Stimulated activated naive CD8-positive, alpha-beta T cell treated with anti-CD3 and anti-CD28 coated beads, Interleukin-15, Interleukin-2, amounts not matched to agents 100 U/mL and 50 U/mL, for 24 hours (primary cell): ENCODE results near the gene ZMYND8.
"Not testable (repeated sequence)": the region's sequence is repeated elsewhere in the genome, so short reads cannot be mapped to it uniquely, and the experiment has no call there.

ENCODE experiments used
- ATAC-seq: fragments of 150-1000 bp; cut with Tn5 transposase; one replicate; pipeline ENCODE4 v1.10.0; 2021
- DNase-seq: peaks from one replicate; pipeline ENCODE4 v3.0.0; 2021

ZMYND8 gene

GRCh38 chr20:47356526-47357295 lies at the start of gene ZMYND8:
TSS of gene ZMYND8 (minus strand) at chr20:47356699. CDS start at chr20:47356670, 29 bp downstream.
- peak; percentile 81 for ATAC-seq
- DNase-seq, result peak; percentile 89

DNA sequence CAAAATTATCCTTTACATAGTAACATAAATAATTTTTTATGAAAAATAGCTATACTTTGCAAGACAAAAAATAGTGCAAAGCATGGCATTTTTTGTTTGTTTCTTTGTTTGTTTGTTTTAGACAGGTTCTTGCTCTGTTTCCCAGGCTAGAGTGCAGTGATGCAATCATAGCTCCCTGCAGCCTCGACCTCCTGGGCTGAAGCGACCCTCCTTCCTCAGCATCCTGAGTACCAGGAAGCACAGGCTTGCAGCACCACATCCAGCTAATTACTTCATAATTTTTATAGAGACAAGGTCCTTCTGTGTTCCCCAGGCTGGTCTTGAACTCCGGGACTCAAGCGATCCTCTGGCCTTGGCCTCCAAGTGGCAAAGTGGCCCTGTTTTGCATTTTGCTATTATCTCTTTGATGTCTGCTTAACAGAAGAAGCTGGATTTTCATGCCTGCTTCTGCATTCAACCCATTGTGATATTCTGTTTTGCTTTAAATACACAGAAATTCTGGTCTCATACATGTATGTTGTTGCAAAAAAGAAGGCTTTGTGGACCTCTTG lies 49.4 kb upstream of the ZMYND8 start:
- no peak for ATAC-seq
- no peak for DNase-seq

GRCh38 chr20:47400685-47401084 lies 44.2 kb upstream of the ZMYND8 start:
- ATAC-seq, result no peak
- no peak for DNase-seq

- ATAC-seq, result no peak
- no peak for DNase-seq
These were observed 41.3 kb upstream of the ZMYND8 start for GRCh38 chr20:47397652-47398301.

DNA sequence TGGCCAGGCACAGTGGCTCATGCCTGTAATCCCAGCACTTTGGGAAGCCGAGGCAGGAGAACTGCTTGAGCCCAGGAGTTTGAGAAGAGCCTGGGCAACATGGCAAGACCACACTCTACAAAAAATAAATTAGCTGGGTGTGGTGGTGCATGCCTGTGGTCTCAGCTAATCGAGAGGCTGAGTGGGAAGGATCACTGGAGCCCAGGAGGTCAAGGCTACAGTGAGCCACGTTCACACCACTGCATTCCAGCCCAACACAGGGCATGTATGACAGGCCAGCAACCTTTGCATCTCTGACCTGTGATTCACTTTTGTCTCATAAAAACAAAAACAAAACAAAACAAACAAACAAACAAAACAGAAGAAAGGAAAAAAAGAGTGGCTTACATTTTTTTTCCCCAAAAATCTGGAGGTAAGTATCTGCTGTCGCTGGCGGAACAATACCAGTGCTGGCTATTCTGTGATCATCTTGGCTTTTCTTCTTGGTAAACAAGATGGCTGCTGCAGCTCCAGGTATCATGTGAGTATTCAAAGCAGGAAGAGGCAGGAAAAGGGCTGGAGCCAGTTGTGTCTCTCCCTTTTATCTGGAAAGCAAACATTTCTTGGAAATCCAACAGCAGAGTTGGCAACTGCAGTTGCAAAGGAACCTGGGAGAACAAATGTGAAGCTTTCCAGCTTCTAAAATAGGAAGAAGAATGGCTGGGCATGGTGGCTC lies 40.4 kb upstream of the ZMYND8 start:
- ATAC-seq, result no peak
- DNase-seq, result no peak

DNA sequence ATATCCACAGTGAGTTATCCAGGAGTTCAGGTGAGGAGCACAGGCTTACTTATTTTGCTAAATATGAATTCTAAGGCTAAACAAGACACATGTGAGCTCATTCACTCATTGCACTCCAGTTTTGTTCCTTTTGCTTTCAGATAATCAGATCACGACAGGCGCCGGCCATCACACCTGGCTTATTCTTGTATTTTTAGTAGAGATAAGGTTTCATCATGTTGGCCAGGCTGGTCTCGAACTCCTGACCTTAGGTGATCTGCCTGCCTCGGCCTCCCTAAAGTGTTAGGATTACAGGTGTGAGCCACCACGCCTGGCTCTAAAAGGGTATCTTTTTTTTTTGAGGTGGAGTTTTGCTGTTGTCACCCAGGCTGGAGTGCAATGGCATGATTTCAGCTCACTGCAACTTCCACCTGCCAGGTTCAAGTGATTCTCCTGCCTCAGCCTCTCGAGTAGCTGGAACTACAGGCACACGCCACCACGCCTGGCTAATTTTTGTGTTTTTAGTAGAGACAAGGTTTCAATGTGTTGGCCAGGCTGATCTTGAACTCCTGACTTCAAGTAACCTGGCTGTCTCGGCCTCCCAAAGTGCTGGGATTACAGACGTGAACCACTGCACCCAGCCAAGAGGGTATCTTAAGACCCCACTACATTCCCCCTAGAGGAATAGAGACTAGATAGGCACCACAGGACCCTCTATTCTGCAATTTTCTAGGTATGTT lies 37.5 kb upstream of the ZMYND8 start:
- ATAC-seq, DNase-seq: not testable (repeated sequence)

DNA sequence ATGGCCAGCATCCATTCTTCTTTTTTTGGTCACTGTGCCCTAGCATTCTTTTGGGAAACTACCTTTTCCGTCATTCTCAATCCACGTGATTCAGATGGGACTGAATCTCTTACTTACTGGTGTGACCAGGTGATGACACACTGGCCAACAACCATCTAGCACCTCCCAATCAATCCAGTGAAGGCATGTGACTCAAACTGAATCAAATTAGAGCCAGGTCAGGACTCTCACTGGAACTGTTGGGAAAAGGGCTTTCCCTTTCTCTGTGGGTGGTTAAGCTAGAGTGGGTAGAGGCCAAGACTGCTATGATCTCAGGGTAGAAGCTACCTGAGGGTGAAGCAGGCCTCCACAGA lies 36.2 kb upstream of the ZMYND8 start:
- DNase-seq (no peak), ATAC-seq (no peak)

DNA sequence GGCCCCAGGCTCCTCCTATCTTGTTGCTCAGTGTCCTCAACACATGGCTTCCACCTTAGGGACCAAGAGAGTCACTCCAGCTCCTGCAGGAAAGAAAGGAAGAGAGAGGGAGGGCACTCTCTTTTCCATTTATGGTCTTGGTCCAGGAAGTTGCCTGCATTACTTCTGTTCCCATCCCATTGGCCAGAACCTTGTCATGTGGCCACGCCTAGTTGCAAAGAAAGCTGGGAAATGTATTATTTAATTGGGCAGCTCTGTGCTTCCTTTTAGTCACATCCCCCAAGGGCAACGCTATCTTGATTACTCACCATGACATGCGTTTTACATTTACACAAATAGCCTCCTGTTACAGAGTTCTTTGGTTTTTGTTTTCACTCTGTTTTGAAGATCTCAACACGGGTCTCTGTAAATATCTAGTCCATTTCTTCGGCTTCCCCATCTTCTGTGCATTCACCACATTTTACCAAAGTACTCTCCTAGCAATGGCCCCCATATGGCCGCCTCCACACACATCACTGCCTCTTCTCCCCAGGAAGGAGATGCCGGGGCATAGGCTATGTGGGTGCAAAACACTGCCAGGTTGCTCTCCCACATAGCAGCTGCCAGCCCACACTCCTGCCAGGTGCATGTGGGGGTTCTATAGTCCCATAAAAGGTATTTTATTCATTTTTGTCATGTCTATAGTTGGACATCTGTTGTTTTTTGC lies 35.7 kb upstream of the ZMYND8 start:
- ATAC-seq (peak; percentile 78), DNase-seq (peak; percentile 18)

GRCh38 chr20:47391276-47392010 lies 34.9 kb upstream of the ZMYND8 start:
- no peak for ATAC-seq
- DNase-seq, result no peak

DNA sequence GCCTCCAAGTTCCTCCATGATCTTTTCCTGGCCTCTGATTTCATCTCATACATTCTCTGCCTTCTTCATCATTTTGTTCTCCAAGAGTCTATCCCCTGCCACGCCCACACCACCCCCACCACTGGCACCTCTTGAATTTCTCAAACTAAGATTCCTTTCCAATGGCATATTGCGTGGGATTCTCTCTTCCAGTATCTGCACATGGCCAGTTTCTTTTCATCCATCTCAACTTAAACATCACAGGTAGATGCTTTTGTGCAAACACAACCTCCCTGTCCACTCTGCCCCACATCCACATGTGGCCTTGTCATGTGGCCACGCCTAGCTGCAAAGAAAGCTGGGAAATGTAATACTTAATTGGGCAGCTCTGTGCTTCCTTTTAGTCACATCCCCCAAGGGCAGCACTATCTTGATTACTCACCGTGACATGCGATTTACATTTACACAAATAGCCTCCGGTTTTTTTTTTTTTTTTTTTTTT lies 33.4 kb upstream of the ZMYND8 start:
- ATAC-seq (no peak), DNase-seq (no peak)

- ATAC-seq, DNase-seq: not testable (repeated sequence)
These were observed 29.5 kb upstream of the ZMYND8 start for GRCh38 chr20:47385968-47386367.

- peak; percentile 12 for ATAC-seq
- no peak for DNase-seq
These were observed 26.4 kb upstream of the ZMYND8 start for GRCh38 chr20:47382746-47383415.

- DNase-seq (no peak), ATAC-seq (peak; percentile 81)
These were observed 24.0 kb upstream of the ZMYND8 start for GRCh38 chr20:47380481-47380880.

- no peak for ATAC-seq
- no peak for DNase-seq
These were observed 23.1 kb upstream of the ZMYND8 start for GRCh38 chr20:47379433-47380150.

DNA sequence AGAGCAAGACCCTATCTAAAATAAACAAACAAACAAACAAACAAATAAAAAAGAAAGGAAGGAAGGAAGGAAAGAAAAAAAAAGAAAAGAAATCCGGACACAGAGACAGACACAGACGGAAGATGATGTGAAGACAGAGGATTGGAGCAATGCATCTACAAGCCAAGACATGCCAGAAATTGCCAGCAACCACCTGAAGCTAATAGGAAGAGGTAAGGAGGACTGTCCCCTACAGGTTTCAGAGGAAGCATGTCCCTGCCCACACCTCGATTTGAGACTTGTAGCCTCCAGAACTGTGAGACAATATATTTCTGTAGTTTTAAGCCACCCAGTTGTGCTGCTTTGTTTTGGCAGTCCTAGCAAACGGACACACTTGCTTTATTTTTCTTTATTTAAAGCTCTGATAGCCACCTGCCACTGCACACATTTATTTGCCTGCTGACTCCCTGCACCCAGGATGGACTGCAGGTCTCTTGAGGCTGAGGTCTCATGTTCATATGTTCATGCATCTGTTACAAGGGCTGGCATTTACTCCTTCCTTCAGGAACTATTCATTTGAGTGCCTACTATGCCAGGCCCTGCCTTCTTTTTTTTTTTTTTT lies 20.7 kb upstream of the ZMYND8 start:
- ATAC-seq, result no peak

DNA sequence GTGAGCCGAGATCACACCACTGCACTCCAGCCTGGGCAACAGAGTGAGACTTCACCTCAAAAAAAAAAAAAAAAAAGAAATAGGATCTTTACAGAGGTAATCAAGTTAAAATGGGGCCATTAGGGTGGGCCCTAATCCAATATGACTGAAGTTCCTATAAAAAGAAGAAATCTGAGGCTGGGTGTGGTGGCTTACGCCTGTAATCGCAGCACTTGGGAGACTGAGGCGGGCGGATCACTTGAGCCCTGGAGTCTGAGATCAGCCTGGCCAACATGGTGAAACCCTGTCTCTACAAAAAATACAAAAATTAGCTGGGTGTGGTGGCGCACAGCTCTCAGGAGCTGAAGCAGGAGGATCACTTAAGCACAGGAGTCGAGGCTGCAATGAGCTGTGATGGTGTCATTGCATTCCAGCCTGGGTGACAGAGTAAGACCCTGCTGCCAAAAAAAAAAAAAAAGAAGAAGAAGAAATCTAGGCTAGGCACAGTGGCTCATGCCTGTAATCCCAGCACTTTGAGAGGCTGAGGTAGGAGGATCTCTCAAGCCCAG lies 19.7 kb upstream of the ZMYND8 start:
- not testable (repeated sequence) for DNase-seq, ATAC-seq

More for the DNA sequence above, 20.7 kb upstream of the ZMYND8 start:
- DNase-seq, result no peak

DNA sequence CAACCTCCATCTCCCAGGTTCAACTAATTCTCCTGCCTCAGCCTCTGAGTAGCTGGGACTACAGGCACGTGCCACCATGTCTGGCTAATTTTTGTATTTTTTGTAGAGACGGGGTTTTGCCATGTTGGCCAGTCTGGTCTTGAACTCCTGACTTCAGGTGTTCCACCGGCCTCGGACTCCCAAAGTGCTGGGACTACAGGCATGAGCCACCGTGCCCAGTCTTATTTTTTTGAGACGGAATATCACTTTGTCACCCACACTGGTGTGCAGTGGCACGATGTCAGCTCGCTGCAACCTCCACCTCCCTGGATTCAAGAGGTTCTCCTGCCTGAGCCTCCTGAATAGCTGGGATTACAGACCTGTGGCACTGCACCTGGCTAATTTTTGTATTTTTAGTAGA lies 17.6 kb upstream of the ZMYND8 start:
- DNase-seq, ATAC-seq: not testable (repeated sequence)

GRCh38 chr20:47373206-47373733 lies 16.8 kb upstream of the ZMYND8 start:
- no peak for ATAC-seq
- no peak for DNase-seq
